ENCODE results near the gene ZNF136.

Gene ZNF136

DNA sequence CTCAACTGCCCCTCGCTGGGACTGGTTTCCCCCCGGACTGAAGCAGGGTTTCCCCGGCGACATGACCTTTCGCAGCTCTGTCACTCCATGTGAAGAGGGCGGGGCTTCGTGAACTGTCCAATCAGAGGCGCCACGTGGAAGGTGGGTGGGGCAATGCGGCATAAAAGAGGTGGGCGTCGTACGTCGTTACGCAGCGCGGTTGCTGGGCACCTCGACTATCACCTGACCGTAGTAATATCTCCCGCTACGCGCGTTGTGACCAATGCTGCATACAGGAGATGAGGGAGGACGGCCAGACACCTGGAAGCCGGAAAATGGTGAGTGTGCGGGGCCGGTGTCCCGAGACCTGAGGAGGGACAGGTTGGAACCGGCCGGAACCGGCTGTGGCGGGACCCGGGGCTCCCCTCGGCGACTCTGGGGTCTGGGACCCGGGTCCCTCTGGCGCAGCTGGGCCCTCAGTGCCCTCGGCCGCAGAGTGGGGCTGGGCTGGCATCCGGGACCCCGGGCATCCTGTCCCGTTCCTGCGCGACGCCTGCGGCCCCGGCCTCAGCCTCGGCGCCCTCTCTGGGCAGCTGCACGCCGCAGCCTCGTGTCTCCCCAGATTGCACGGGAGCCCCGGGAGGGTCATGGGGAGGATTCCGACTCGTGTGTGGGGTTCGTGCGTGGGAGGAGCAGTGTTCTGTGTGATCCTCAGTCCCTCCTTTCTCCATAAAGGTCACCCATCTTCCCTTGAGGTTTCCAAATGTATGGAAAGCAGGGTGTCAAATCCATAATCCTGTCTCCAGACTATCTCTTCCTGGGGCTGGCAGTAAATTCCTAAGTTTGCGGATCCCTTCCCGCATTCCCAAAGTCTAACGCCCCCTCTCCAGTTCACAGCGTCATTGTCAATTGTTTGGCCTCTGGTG is 32.2 kb downstream of the ZNF136 start:
- peak; percentile 11 for DNase-seq

DNA sequence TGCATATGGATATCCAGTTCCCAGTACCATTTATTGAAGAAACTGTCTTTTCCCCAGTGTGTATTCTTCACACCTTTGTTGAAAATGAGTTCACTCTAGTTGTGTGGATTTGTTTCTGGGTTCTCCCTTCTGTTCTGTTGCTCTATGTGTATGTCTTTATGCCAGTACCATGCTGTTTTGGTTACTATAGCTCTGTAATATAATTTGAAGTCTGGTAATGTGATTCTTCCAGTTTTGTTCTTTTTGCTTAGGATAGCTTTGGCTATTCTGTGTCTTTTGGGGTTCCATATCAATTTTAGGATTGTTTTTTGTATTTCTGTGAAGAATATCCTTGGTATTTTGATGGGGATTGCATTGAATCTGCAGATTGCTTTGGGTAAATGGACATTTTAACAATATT is 35.2 kb downstream of the ZNF136 start:
- no peak for DNase-seq

- DNase-seq: no peak
These were observed 37.0 kb downstream of the ZNF136 start for GRCh38 chr19:12199757-12200419.

- DNase-seq: peak; percentile 51
These were observed 39.4 kb downstream of the ZNF136 start for GRCh38 chr19:12202250-12202649.

DNA sequence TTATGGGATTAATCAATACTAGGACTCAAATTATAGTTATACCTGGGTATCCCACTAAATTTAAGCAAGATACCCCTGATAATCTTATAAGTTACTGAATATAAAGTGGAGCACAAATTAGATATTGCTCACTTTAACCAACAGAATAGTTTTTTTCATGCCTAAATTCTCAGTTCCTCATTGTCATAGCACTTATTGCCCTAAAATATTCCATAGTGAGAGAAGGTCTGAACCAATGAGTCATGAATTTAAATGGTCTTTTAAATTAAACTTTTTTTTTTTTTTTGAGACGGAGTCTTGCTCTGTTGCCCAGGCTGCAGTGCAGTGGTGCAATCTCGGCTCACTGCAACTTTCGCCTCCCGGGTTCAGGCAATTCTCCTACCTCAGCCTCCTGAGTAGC is 42.4 kb downstream of the ZNF136 start:
- DNase-seq: no peak

DNA sequence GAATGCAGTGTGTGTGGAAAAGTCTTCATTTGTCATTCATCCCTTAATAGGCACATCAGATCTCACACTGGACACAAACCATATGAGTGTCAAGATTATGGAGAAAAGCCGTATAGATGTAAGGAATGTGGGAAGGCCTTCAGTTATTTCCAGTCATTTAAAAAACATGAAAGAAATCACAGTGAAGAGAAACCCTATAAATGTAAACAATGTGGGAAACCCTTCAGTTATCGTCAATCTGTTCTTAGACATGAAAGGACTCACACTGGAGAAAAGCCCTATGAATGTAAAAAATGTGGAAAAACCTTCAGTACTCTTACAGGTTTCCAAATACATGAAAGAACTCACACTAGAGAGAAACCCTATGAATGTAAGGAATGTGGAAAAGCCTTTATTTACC is 45.3 kb downstream of the ZNF136 start:
- DNase-seq: no peak

DNA sequence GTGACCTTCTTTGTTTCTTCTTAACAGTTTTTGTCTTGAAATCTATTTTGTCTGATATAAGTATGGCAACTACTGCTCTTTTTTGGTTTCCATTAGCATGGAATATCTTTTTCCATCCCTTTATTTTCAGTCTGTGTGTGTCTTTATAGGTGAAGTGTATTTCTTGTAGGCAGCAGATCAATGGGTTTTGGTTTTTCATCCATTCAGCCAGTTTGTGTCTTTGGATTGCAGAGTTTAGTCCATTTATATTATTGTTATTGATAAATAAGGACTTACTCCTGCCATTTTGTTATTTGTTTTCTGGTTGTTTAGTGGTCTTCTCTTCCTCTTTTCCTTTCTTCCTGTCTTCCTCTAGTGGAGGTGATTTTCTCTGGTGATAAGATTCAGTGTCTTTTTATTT is 54.4 kb downstream of the ZNF136 start:
- DNase-seq: no peak

DNA sequence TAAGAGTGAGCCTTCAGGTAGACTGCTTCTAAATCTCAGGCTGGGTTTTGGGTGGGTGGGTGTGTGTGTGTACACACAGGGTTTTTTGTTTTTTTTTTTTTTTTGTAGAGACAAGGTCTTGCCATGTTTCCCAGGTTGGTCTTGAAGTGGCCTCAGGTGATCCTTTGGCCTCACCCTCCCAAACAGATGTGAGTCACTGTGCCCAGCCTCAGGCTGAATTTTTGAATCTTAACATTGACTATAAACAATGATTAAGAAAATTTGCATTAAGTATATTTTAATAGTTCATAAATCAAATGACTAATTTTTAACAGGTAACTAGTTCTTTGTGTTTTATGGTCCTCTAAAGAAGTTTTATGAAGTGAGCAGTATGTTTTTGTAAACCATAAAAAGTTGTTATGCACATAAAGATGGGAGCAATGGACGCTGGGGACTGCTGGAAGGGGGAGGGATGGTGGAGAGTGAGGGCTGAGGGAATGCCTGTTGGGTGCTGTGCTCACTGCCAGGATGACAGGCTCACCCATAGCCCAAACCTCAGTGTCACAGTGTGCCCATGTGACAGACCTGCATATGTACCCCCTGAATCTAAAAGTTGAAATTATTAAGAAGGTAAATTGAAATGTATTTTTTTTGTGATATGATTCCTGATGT is 60.2 kb downstream of the ZNF136 start:
- no peak for DNase-seq

DNA sequence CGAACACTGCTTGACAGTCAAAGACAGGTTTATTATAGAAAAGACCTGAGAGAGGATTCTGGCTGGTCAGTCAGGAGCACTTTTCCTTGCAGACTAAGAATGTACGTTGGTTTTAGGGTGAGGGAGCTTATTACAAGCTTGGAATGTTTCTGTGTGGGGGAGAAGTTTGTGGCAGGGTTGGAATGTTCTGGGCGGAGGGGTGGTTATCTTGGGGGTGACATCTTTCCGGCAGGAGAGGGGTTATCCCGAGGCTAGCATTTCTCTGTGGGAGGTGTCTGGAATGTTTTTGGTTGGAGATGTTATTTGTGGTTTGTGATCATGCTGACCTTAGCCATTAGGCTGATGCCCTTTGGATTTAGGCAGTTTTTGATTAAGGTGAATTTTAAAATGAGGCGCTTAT is 61.8 kb downstream of the ZNF136 start:
- DNase-seq: no peak

- no peak for DNase-seq
These were observed 67.1 kb downstream of the ZNF136 start for GRCh38 chr19:12229990-12230389.

- DNase-seq: no peak
These were observed 68.1 kb downstream of the ZNF136 start for GRCh38 chr19:12230751-12231733.

DNA sequence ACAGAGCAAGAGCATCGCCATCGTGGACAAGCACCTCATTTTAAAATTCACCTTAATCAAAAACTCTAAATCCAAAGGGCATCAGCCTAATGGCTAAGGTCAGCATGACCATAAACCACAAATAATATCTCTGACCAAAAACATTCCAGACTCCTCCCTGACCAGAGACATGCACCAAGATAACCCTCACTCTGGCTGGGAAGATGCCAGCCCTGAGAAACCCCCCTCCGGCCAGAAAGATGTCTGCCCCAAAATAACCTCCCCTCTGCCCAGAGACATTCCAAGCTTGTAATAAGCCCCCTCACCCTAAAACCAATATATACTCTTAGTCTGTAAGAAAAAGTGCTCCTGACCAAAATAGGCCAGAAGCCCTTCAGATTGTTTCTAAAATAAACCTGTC is 70.1 kb downstream of the ZNF136 start:
- no peak for DNase-seq

DNA sequence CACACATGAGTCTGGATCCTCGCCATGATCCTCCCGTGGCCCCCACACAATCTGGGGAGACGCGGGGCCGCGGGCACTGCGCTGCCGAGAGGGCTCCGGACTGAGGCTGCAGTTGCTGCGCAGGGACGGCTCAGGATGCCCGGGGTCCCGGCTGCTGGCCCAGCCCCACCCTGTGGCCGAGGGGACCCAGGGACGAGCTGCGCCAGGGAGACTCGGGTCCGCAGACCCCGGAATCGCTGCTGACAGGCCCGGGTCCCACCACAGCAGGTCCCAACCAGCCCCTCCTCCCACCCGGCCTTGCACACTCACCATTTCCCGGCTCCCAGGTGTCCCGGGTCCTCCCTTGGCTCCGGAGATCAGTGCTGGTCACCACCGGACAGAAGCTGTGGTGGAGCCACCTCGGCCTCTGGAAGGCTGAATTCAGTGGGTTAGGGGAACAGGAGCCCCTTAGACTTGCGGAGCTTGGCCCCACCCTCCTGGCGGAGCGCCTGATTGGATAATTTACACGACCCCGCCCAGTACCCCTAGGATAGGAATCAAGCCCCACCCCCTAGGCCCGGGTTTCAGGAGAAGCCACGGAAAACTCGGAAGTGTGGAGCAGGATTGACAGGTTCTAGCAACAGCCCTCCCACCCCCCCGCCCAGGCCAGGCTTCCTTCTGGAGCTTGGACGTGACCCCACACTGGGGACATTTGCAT is 74.4 kb downstream of the ZNF136 start:
- DNase-seq: no peak
